Left kidney (tissue), 2 donors: ENCODE results near the gene NBEA. TPM values are rescaled to one million over a fixed set of nuclear protein-coding genes. Genes with fewer than 3 reads are reported as not detected.

Source experiments
- DNase-seq: peaks from one replicate; pipeline ENCODE4 v3.0.0-alpha.2; 2013
- polyA plus RNA-seq: library from polyadenylated mRNA; unstranded; fragments of 120-200 nt; gene quantifications from one replicate; pipeline ENCODE4 v1.2.1, GENCODE V29; 2013; ENCODE audit not compliant: insufficient read length

Gene NBEA
- polyA plus RNA-seq, 1 donor, result 19.8 TPM

DNA sequence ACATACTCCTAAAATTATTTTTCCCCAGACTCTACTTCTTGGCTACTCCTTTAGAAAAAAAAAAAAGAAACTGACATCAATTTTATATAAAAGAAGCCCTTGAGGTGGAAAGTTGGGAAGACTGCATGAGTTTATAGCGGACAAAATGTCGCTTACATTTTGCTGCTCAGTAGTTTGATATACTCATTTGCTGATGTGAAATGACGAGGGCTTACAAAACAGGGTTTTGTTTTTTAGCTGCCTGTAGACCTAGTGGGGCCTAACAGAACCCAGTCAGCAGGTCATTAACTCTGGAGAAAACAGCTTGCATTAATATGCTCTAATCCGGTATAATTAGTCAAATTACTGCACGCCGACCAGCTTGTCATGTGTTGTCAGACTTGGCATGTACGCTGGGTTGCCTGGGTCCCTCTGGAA lies 572.0 kb downstream of the NBEA start:
- DNase-seq, result no peak

DNA sequence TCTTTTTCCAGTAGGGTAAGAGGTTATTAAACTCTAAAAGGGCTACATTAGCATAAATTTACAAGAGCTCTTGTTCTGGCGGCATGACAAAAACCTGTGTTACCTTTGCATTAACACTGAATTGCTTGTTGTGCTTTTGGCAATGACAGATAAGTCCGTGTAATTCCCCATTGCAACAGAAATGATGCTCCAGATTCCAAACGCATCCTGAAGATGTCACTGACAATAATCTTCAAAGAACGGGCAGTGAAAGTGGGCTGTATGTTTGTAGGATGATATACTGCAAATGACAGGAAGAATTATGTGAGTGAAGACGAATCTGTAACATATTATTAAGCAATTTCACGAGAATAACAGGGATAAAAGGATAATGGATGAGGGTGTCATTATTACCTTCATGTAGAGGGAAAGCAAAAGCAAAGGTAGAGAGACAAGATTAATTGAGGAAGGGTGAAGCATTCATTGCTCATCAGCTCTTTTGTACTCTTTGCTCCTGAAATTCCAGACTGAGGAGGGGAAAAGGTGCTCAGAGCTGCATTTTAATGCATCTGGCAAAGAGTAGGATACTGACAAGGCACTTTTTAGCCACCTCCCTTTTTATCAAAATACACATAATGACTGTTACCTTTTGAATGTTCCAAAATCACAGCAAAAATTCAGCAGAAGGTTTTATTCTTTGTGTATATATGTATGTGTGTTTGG lies 572.9 kb downstream of the NBEA start:
- DNase-seq, result no peak

DNA sequence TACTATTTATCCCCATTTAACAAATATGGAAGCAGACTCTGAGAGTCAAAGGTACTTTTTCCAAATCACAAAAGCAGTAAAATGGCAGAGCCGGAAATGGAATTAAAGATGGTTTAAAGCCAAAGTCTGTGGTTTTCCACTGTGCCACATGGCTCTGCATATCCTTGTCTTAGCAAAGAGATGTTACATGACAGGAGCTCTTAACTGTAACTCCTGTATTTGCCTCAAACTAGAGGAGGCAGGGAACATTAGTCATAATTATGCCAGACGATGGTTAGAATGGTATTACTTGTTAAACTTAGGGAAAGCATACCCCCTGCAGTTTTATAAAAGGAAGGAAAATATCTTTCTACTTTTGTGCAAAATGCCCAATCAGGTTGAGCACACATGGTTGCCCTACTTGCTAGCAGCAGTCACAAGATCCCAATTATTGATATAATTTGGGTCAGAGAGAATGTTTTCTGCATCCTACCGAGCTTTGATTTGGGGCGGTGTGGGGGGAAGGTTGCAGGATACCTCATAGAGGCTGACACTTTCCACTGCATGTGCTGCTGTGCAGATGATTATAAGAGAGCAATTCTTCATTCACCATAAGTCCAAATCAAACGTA lies 576.4 kb downstream of the NBEA start:
- no peak for DNase-seq

DNA sequence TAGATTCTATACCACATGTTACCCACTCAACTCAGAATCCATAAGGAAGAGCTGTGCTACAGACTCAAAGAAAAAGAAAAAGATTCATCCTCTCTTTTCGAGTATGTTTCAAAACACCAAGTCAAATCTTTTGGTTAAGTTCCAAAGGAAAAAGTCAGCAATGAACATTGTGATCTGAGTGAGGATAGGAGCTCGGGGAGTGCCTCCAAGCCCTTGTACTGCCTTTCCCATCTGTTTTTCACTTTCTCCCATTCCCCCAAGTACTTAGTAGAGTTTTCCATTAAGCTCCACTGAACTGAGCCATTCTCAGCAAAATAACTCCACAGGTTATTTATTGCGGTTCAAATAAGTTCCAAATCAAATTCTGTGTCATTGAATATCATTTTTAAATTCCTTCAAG lies 582.1 kb downstream of the NBEA start:
- no peak for DNase-seq

DNA sequence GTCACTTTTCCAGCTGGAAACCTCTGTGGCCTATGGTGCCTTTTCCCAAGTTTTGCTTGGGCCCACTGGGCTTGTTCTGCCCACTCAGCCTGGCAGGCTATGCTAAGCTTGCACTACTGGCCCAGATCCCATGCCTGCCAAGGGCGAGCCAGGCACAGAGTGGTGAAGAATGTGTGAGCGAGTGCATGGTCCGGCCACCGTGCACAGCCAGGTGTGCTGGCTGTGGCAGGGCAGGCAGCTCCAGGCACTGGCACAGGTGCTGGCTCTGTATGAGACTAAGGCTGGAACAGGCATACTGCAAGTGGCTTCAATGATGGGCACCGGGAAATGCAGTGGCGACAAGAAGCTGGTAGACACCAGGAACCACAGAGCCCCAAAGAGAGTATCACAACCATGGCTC lies 584.5 kb downstream of the NBEA start:
- no peak for DNase-seq

DNA sequence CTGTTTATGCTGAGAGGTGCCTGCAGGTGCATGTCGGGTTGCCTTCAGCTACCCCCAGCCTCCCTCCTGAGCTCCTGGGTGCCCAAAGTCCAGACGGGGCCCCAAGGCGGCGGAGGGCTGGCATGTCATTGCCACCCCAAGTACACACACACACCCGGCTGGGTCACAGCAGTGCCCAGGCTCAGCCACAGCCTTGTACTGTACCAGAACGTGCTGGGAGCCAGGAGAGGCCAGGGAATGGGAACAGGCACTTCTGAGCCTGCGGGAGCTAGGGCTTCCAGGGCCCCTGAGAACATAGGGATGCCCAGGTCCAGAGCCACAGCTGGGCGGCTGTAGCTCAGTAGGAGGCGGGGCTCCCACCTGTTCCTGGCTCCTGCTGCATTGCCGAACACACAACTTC lies 585.4 kb downstream of the NBEA start:
- no peak for DNase-seq

DNA sequence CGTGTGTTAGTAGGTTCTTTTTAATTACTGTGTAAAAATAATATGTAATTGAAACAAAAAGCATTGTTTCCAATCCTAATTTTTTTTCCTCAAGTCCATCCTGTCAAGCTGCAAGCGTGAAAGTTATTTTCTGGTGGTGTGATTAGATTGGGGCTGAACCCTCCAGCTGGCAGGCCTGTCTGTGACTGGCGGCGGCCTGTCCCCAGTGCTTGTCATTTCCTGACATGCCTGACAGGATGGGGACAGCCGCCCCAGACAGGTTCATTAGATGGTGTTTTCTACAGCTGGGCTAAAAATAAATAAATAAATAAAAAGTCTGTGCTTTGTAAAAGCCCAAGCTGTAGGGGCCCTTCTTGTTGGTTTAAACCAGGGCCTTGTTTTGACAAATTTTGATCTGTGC lies 588.1 kb downstream of the NBEA start:
- no peak for DNase-seq

DNA sequence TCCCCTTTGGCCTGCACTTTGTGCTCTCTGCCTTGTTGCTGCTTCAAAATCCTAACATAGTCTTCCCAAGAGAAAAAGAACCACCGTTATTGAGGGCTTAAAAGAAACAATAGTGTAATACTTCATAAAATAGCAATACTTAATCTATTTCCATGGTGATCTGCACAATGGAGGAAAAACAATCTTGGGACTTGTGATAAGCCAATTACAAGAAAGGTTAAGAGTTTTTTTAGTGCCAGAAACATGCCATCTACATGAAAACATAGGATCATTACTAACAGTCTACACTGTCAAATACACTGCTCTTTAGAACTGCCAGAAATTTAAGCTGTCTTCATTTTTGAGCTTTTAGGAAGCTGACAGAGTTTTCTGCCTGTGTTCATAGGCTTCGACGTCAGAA lies 588.5 kb downstream of the NBEA start:
- no peak for DNase-seq

DNA sequence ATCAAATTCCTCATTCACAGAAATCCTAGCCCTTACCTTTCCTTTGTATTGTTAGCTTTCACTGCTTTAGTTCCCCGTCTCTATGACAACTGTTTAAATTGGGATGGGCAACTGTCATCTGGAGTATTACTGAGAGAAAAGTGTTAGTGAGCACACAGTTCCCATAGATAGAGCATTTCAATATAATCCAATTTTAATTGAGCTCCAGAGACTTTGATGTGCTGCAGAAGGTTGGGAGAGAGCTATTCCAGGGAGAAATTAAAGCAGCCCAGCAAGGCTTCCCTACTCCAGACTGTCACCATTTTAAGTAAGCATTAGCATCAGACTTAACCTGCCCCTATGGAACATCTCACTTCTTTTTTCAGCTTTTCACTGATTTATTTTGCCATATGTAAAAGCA lies 589.5 kb downstream of the NBEA start:
- no peak for DNase-seq

DNA sequence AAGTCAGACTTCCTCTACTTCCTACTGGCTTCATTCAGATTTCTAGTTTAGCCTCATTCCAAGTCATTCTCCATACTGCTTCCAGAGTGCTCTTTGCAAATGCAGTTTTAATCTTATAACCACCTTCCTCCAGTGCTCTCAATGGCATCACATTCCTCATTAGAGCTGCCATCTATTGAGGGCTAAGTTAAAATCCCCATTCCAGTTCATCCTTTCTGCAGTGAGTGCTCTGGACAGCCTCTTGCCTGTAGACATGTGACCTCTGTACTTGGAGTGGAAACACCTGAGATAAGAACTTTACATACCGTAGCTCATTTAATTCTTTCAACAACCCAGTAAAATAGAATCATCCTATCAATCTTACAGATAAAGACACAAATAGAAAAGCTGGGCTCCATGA lies 592.3 kb downstream of the NBEA start:
- no peak for DNase-seq

DNA sequence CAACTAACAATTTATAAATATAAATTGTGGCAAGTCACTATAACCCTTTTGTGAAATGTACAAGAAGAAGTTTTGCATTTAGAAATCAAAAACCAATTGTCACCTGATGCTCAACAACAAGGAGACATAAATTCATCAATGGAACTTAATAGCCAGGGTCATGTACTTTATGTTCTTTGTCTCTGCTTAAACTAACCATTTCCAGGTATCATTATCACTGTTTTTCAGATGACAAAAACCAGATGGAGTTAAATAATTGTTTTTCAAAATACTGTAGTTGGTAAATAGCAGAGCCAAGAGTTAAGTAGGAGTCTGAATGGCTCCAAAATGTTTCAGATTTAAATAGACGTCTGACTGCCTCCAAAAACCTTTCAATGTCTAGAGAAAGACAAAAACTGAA lies 606.7 kb downstream of the NBEA start:
- DNase-seq, result no peak

DNA sequence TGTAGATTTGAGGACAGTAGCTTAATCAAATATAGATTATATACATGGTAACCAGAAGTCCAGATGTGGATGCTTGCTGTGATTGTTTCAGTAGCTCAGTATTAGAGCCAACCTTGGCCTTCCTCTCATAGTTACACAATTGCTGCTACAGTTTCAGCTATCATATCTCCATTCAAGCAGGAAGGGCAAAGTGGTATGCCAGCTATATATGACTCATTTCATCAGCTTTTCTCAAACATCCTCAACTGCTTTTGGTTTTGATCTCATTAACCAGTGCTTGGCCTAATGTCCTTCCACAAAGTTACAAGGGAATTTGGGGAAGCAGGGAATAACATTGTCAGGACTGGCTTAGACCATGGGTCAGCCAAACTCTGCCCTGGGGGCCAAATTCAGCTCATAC lies 607.4 kb downstream of the NBEA start:
- DNase-seq, result no peak

DNA sequence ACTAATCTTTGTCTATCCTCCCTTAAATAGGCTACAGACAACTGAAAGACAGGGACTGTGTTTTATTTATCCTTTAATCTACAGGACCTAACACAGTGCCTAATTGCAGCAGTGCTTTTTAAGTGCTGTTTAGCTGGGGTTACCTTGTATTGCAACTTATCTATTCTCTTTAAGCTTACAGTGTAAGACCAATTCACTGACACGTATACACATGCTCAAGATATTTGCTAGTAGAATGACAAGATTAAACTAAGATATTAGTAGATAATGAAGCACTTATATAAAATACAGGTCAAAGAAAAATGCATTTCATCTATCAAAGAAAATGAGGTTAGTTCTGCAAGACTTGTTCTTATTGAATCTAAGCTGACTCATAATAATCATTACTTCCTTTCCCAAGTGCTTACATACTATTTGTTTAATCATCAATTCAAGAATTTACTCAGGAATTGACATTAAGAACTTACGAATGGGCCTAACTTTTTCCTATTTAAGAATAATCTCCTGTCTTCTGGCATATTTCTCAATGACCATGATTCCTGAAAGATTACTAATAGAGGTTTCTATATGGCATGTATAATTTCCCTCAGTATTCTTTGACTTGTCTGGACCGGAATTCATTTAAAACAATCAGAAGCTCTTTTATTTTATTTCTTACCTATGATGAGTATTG lies 610.2 kb downstream of the NBEA start:
- no peak for DNase-seq

DNA sequence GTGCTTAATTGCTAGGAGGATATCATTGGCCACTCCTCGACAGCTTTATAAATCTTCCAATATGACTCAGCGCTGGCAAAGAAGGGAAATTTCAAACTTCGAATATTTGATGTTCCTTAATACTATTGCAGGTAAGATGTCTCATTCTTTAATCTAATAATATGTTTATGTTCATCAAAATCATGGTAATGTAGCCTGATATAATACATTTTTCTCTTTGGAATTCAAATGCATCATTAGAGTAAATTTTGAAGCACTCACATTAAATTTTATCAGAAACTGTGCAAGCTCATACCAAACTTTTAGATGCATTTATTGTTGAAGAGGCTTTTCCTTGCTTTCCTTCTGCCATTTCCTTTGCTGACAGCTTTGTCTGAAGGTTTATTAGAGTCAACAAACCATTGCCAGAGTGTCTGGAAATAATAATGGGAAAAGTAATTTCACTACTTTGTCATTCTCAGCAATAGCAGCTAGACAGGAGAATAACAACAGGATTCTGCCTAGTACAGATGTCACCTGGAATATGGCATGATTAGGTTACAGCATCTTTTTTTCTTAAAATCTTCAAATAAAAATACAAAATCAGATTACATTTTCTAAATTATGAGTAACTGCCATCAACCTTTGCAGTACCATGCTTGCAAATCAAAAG lies 613.0 kb downstream of the NBEA start:
- no peak for DNase-seq

DNA sequence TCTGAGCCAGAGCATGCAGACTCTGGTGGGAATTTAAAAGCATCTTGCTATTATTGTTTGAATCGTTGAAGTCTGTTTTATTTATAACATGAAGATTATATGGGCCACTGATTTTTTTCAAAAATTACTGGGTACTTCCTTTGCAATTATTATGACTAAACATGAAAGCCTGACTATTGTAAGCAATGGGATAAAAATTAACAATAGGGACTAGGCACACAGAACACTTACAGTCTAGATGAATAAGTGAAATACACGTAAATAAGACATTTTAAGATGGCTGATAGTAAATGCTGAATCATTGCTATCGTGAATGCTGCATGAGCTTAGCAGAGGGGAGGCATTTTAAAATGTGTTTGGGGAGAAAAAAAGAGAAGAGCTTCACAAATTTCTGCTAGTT lies 615.4 kb downstream of the NBEA start:
- DNase-seq, result no peak

DNA sequence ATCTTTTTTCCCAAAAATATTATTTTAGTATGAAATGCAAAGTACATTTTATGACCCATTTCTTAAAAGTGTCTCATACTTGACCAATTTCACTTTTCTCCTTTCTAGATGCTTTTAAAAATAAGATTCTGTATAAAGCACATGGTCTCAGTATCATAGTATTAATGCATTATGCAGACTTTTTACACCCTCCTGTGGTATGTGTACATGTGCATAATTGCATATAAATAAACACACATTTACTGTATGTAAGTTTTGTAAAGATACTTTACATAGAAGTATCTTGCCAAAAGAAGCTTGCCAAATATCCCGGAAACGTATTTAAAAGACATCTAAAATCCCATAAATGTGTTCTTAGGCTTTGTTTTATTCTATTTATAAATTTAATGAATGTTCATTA lies 619.5 kb downstream of the NBEA start:
- DNase-seq, result no peak

DNA sequence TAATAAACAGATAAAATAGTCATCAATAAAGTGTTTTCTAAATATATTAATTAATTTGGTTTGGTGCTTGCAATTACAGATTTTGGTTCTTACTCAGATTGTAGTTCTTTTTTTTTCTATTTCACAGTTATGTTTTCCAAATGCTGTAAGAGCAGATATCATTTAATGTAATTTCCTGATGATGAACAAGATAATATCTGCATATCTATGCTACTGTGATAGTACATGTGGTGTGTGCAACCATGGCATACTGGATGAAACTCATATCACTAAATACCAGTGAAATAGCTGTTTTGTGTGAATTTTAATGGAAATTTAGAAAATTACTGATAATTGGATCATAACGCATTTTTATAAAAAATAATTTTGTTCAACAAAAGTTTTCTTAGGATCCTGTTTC lies 623.2 kb downstream of the NBEA start:
- DNase-seq, result no peak

DNA sequence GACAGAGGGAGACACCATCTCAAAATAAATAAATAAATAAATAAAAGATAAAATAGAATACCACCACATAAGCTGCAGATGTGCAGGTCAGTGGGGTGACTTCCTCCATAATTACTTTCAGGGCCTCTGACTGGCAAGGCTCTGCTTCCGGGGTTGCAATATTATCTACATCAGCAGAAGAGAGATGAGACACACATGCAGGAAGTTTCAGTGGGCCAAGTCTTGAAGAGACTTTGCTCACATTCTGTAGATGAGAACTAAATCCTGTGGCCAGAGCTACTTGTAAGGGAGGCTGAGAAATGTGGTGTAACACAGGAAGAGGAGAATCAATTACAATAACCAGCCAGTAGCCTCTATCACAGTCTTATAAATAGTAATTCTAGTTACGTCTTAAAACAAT lies 624.3 kb downstream of the NBEA start:
- no peak for DNase-seq

DNA sequence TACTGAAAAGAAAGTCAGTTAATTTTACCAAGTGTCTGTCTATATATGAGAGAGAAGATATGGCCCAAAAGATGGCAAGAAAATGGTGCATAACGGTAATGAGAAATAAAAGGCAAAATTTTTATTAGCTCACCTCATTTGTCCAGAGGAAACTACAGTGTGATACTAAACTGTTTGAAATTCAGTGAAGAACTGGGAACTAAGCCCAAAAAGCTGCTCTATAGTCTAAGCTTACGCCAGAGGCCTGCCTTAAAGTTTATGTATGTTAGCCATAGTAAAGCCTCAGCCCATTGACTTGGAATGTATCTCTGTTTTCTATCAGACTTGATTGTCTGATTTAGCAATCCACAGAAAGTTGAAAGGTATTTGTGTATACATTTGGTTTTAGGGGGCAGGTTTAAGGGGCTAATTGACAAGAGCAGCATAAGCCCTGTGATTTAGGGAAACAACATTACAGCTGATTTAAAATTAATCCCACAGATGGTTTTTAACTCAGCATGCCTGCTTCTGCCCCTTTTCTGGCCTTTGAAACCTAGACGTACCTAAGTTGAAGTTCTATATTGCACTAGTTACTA lies 625.4 kb downstream of the NBEA start:
- no peak for DNase-seq

DNA sequence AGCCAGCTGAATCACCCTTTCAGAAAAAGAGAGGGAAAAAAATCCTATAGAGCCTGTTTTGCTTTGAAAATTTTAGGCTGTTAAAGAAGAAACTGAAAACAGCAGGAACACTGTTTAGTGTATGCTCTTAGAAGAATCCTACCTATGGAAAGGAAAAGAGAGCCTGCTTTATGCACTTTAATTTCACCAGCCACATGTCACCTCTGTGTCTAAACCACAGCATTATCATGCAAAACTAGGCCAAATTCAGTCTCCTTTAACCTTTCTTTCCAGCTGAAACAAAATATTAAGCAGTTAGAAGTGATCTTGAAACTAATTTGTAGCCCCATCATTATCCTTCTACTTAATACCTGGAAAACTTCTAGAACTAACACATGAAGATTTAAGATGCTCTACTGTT lies 631.6 kb downstream of the NBEA start:
- DNase-seq, result no peak

DNA sequence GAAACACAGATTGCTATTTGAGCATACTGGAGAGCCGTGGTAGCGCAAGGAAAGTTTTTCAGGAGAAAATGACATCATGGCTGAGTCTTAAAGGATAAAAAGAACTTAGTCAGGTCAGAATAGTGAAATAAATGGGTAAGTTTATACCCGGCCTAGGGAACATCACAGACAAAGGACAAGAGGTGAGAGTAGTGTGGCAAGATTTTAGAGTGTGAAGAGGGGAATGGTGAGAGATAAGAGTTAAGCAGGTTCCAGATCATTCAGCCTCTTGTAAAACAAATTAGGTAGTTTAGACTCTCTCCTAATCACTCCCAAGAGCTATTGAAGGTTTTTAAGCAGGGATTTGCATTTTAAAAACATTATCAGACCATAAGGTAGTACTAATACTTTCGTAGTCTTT lies 650.4 kb downstream of the NBEA start:
- DNase-seq, result no peak

DNA sequence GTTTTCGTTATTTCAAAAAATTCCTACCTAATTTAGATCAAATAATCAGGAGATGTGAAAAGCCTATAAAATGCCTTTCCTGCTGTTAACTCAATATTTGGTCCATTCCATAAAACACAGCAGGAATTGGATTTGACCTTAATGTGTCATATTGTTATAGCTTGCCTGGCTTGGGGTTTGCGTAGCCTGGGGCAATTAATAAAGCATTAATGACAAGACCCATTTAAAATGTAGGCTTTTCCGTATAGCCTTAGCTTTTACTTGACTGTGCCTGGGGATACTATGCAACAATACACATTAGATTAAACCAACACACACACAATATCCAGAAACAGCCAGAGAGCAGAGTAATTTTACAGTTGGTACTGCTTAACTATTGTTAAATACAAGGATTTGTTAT lies 651.6 kb downstream of the NBEA start:
- DNase-seq, result no peak

DNA sequence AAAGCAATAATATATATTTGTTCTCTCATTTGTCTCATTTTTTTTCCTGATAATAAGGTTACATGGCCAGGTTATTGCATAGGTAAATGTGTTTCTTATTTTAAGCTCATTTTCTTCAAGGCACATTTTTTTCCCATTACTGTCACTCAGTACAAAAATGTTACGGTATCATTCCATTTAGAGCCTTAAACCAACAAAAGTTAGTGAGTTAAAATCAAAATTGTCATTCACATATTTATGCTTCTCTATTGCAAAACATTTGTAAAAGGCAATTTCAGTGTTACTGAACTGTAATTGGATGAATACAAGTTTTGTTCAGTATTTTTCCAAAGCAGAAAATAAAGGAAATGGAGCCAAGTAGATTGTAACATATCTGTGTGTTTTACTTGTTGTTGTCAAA lies 652.0 kb downstream of the NBEA start:
- no peak for DNase-seq
